ENCODE data around the gene FAT3. TPM values are rescaled to one million over a fixed set of nuclear protein-coding genes. Genes with fewer than 3 reads are reported as not detected.

Gene FAT3
- polyA plus RNA-seq, 3 donors: not detected

GRCh38 chr11:92227959-92228935, 3.6 kb downstream of the FAT3 start:
- Histone ChIP-seq H3K4me3 (replicated peaks in 1 of 3; ENCODE audit: low read depth in 2 of 3, low read length in 3 of 3) (no peak overlapping the region), H3K79me2 (ENCODE audit: insufficient read depth, low read length) (no peaks in the 10 kb centered on the region), H3K9ac (ENCODE audit: insufficient read depth, low read length, poor library complexity, severe bottlenecking) (no peak overlapping the region), H3K4me1 (ENCODE audit: control insufficient read depth in 1 of 2, insufficient read depth in 2 of 2, low read length in 2 of 2) (no peaks in the 10 kb centered on the region), H3K36me3 (replicated peaks in 1 of 2; ENCODE audit: control insufficient read depth in 1 of 2, insufficient read depth in 2 of 2, low read length in 2 of 2) (no peaks in the 10 kb centered on the region), H3K4me2 (replicated peaks; ENCODE audit: extremely low read depth, low read length, poor library complexity, severe bottlenecking) (no peak overlapping the region), H3K27ac (ENCODE audit: low read depth in 1 of 2, low read length in 2 of 2) (no peak overlapping the region), H2AFZ (ENCODE audit: insufficient read depth, low read depth, low read length, poor library complexity, severe bottlenecking) (no peak overlapping the region), H3K27me3 (ENCODE audit: control insufficient read depth in 2 of 2, insufficient read depth in 2 of 2, low read length in 2 of 2) (peaks cover 25 to 56% of the 10 kb centered on the region in 2 donors), H3K9me3 (replicated peaks in 1 of 2; ENCODE audit: control insufficient read depth in 1 of 2, insufficient read depth in 1 of 2, low read length in 2 of 2) (no peaks in the 10 kb centered on the region), H4K20me1 (ENCODE audit: insufficient read depth, low read length) (no peaks in the 10 kb centered on the region)
- Mint-ChIP-seq H3K4me3 (peak overlapping the region in 1 of 2 donors; percentile 58), H3K9me3 (peaks cover 0 to 21% (median 6%) of the 10 kb centered on the region in 7 donors), H3K27ac (peak overlapping the region in 1 of 7 donors; percentile 2), H3K27me3 (ENCODE audit: low read depth in 3 of 3) (peaks cover 52 to 60% (median 58%) of the 10 kb centered on the region in 3 donors), H3K36me3 (peaks cover 0 to 6% of the 10 kb centered on the region in 2 donors), H3K4me1 (no peaks in the 10 kb centered on the region)
- DNase-seq: no peak
- TF ChIP-seq, protein P1, sequence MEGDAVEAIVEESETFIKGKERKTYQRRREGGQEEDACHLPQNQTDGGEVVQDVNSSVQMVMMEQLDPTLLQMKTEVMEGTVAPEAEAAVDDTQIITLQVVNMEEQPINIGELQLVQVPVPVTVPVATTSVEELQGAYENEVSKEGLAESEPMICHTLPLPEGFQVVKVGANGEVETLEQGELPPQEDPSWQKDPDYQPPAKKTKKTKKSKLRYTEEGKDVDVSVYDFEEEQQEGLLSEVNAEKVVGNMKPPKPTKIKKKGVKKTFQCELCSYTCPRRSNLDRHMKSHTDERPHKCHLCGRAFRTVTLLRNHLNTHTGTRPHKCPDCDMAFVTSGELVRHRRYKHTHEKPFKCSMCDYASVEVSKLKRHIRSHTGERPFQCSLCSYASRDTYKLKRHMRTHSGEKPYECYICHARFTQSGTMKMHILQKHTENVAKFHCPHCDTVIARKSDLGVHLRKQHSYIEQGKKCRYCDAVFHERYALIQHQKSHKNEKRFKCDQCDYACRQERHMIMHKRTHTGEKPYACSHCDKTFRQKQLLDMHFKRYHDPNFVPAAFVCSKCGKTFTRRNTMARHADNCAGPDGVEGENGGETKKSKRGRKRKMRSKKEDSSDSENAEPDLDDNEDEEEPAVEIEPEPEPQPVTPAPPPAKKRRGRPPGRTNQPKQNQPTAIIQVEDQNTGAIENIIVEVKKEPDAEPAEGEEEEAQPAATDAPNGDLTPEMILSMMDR (IDR thresholded peaks at IDR 0.05): no peak
- 67% methylated on average over 1 of the region's 6 CpGs for WGBS (ENCODE audit: insufficient coverage)
- intact Hi-C loops (cut with micrococcal nuclease): no loop called here

- TF ChIP-seq, protein P1 (IDR thresholded peaks at IDR 0.05): no peak
- Histone ChIP-seq H3K27me3 (ENCODE audit: control insufficient read depth in 2 of 2, insufficient read depth in 2 of 2, low read length in 2 of 2) (no peaks in the 10 kb centered on the region), H3K36me3 (replicated peaks in 1 of 2; ENCODE audit: control insufficient read depth in 1 of 2, insufficient read depth in 2 of 2, low read length in 2 of 2) (no peaks in the 10 kb centered on the region), H3K4me3 (replicated peaks in 1 of 3; ENCODE audit: low read depth in 2 of 3, low read length in 3 of 3) (no peak overlapping the region), H3K9me3 (replicated peaks in 1 of 2; ENCODE audit: control insufficient read depth in 1 of 2, insufficient read depth in 1 of 2, low read length in 2 of 2) (no peaks in the 10 kb centered on the region), H3K4me2 (replicated peaks; ENCODE audit: extremely low read depth, low read length, poor library complexity, severe bottlenecking) (no peak overlapping the region), H3K79me2 (ENCODE audit: insufficient read depth, low read length) (no peaks in the 10 kb centered on the region), H3K4me1 (ENCODE audit: control insufficient read depth in 1 of 2, insufficient read depth in 2 of 2, low read length in 2 of 2) (no peaks in the 10 kb centered on the region), H2AFZ (ENCODE audit: insufficient read depth, low read depth, low read length, poor library complexity, severe bottlenecking) (no peak overlapping the region), H3K9ac (ENCODE audit: insufficient read depth, low read length, poor library complexity, severe bottlenecking) (no peak overlapping the region), H4K20me1 (ENCODE audit: insufficient read depth, low read length) (no peaks in the 10 kb centered on the region), H3K27ac (ENCODE audit: low read depth in 1 of 2, low read length in 2 of 2) (no peak overlapping the region)
- H3K4me3 Mint-ChIP-seq: no peak overlapping the region
- H3K27ac Mint-ChIP-seq: no peak overlapping the region
- H3K36me3 Mint-ChIP-seq: no peaks in the 10 kb centered on the region
- H3K9me3 Mint-ChIP-seq: peaks cover 0 to 2% (median 0%) of the 10 kb centered on the region in 7 donors
- intact Hi-C loops (cut with micrococcal nuclease): no loop called here
- DNase-seq: no peak
- no peaks in the 10 kb centered on the region for H3K4me1 Mint-ChIP-seq
- H3K27me3 Mint-ChIP-seq (ENCODE audit: low read depth in 3 of 3): peaks cover 0 to 1% (median 0%) of the 10 kb centered on the region in 3 donors
- no CpG with 5 or more reads among the region's 1 CpG for WGBS (ENCODE audit: insufficient coverage)
These were observed 12.2 kb downstream of the FAT3 start for GRCh38 chr11:92236856-92237255.

Data from CD14-positive monocyte (primary cell).